ENCODE measurements around the gene PSG7. TPM values are rescaled to one million over a fixed set of nuclear protein-coding genes. Genes with fewer than 3 reads are reported as not detected.
"Not testable (repeated sequence)": the region's sequence is repeated elsewhere in the genome, so short reads cannot be mapped to it uniquely, and the experiment has no call there.

The PSG7 gene
- total RNA-seq: not detected

- H3K27me3 Mint-ChIP-seq (ENCODE audit: low read depth); intact Hi-C loops (cut with micrococcal nuclease); DNase-seq; CTCF ChIA-PET; H3K9me3 Mint-ChIP-seq; H3K4me3 Mint-ChIP-seq; H3K36me3 Mint-ChIP-seq (ENCODE audit: low read depth); H3K4me1 Mint-ChIP-seq (ENCODE audit: low read depth); H3K27ac Mint-ChIP-seq: not testable (repeated sequence)
Measured at GRCh38 chr19:42937107-42937506, at the start of gene PSG7. PSG7 (minus strand) TSS chr19:42937207; CDS start chr19:42937076, 131 bp downstream.

GRCh38 chr19:42985588-42985987 lies 48.6 kb upstream of the PSG7 start:
- H3K9me3 Mint-ChIP-seq: peaks cover 3% of the 10 kb centered on the region
- no peaks in the 10 kb centered on the region for H3K4me1 Mint-ChIP-seq (ENCODE audit: low read depth)
- intact Hi-C loops (cut with micrococcal nuclease): no loop called here
- DNase-seq: no peak
- CTCF ChIA-PET: no interaction called here
- no peaks in the 10 kb centered on the region for H3K36me3 Mint-ChIP-seq (ENCODE audit: low read depth)
- H3K4me3 Mint-ChIP-seq: no peak overlapping the region
- no peak overlapping the region for H3K27ac Mint-ChIP-seq
- H3K27me3 Mint-ChIP-seq (ENCODE audit: low read depth): peaks cover 17% of the 10 kb centered on the region

GRCh38 chr19:42982111-42982510 lies 45.1 kb upstream of the PSG7 start:
- H3K27ac Mint-ChIP-seq; H3K4me3 Mint-ChIP-seq; H3K36me3 Mint-ChIP-seq (ENCODE audit: low read depth); CTCF ChIA-PET; H3K27me3 Mint-ChIP-seq (ENCODE audit: low read depth); intact Hi-C loops (cut with micrococcal nuclease); DNase-seq; H3K9me3 Mint-ChIP-seq; H3K4me1 Mint-ChIP-seq (ENCODE audit: low read depth): not testable (repeated sequence)

- H3K9me3 Mint-ChIP-seq; H3K27me3 Mint-ChIP-seq (ENCODE audit: low read depth); H3K27ac Mint-ChIP-seq; DNase-seq; intact Hi-C loops (cut with micrococcal nuclease); H3K4me3 Mint-ChIP-seq; H3K4me1 Mint-ChIP-seq (ENCODE audit: low read depth); H3K36me3 Mint-ChIP-seq (ENCODE audit: low read depth); CTCF ChIA-PET: not testable (repeated sequence)
Measured at GRCh38 chr19:42971451-42971850, 34.4 kb upstream of the PSG7 start.

GRCh38 chr19:42965176-42965575 lies 28.2 kb upstream of the PSG7 start:
- no peaks in the 10 kb centered on the region for H3K36me3 Mint-ChIP-seq (ENCODE audit: low read depth)
- no peak overlapping the region for H3K4me3 Mint-ChIP-seq
- CTCF ChIA-PET: no interaction called here
- DNase-seq: no peak
- intact Hi-C loops (cut with micrococcal nuclease): no loop called here
- H3K27me3 Mint-ChIP-seq (ENCODE audit: low read depth): peaks cover 3% of the 10 kb centered on the region
- H3K9me3 Mint-ChIP-seq: no peaks in the 10 kb centered on the region
- H3K27ac Mint-ChIP-seq: no peak overlapping the region
- H3K4me1 Mint-ChIP-seq (ENCODE audit: low read depth): no peaks in the 10 kb centered on the region

GRCh38 chr19:42961119-42961518 lies 24.1 kb upstream of the PSG7 start:
- CTCF ChIA-PET: no interaction called here
- H3K4me3 Mint-ChIP-seq: no peak overlapping the region
- H3K27ac Mint-ChIP-seq: no peak overlapping the region
- no peaks in the 10 kb centered on the region for H3K9me3 Mint-ChIP-seq
- no peaks in the 10 kb centered on the region for H3K36me3 Mint-ChIP-seq (ENCODE audit: low read depth)
- intact Hi-C loops (cut with micrococcal nuclease): no loop called here
- H3K4me1 Mint-ChIP-seq (ENCODE audit: low read depth): no peaks in the 10 kb centered on the region
- peaks cover 3% of the 10 kb centered on the region for H3K27me3 Mint-ChIP-seq (ENCODE audit: low read depth)
- no peak for DNase-seq

GRCh38 chr19:42952126-42952525 lies 15.1 kb upstream of the PSG7 start:
- H3K9me3 Mint-ChIP-seq; CTCF ChIA-PET; intact Hi-C loops (cut with micrococcal nuclease); DNase-seq; H3K27me3 Mint-ChIP-seq (ENCODE audit: low read depth); H3K4me1 Mint-ChIP-seq (ENCODE audit: low read depth); H3K4me3 Mint-ChIP-seq; H3K27ac Mint-ChIP-seq; H3K36me3 Mint-ChIP-seq (ENCODE audit: low read depth): not testable (repeated sequence)

- intact Hi-C loops (cut with micrococcal nuclease); H3K9me3 Mint-ChIP-seq; H3K4me3 Mint-ChIP-seq; H3K27me3 Mint-ChIP-seq (ENCODE audit: low read depth); H3K27ac Mint-ChIP-seq; CTCF ChIA-PET; H3K4me1 Mint-ChIP-seq (ENCODE audit: low read depth); H3K36me3 Mint-ChIP-seq (ENCODE audit: low read depth); DNase-seq: not testable (repeated sequence)
Measured at GRCh38 chr19:42951476-42951875, 14.5 kb upstream of the PSG7 start.

GRCh38 chr19:42942187-42942789 lies 5.3 kb upstream of the PSG7 start:
- Mint-ChIP-seq H3K9me3 (no peaks in the 10 kb centered on the region), H3K27me3 (ENCODE audit: low read depth) (peaks cover 9% of the 10 kb centered on the region)
- DNase-seq: no peak

GRCh38 chr19:42934726-42935125 lies 2.3 kb downstream of the PSG7 start:
- H3K27me3 Mint-ChIP-seq (ENCODE audit: low read depth); H3K4me3 Mint-ChIP-seq; H3K9me3 Mint-ChIP-seq; CTCF ChIA-PET; H3K4me1 Mint-ChIP-seq (ENCODE audit: low read depth); DNase-seq; H3K36me3 Mint-ChIP-seq (ENCODE audit: low read depth); intact Hi-C loops (cut with micrococcal nuclease); H3K27ac Mint-ChIP-seq: not testable (repeated sequence)

More at GRCh38 chr19:42942187-42942789, 5.3 kb upstream of the PSG7 start:
- no peaks in the 10 kb centered on the region for H3K36me3 Mint-ChIP-seq (ENCODE audit: low read depth)
- CTCF ChIA-PET: no interaction called here
- intact Hi-C loops (cut with micrococcal nuclease): no loop called here
- no peak overlapping the region for H3K4me3 Mint-ChIP-seq
- H3K4me1 Mint-ChIP-seq (ENCODE audit: low read depth): no peaks in the 10 kb centered on the region
- no peak overlapping the region for H3K27ac Mint-ChIP-seq

- H3K4me1 Mint-ChIP-seq (ENCODE audit: low read depth); H3K27ac Mint-ChIP-seq; DNase-seq; H3K36me3 Mint-ChIP-seq (ENCODE audit: low read depth); H3K27me3 Mint-ChIP-seq (ENCODE audit: low read depth); H3K9me3 Mint-ChIP-seq; H3K4me3 Mint-ChIP-seq; intact Hi-C loops (cut with micrococcal nuclease): not testable (repeated sequence)
- CTCF ChIA-PET: interaction anchor here (0.6 kb wide), 1 partner anchor 121 kb away, joined by 3 read pairs; no protein-coding TSS in a partner anchor
Measured at GRCh38 chr19:42934183-42934582, 2.8 kb downstream of the PSG7 start.

GRCh38 chr19:42933412-42933811 lies 3.6 kb downstream of the PSG7 start:
- H3K4me3 Mint-ChIP-seq; DNase-seq; H3K27ac Mint-ChIP-seq; CTCF ChIA-PET; H3K36me3 Mint-ChIP-seq (ENCODE audit: low read depth); intact Hi-C loops (cut with micrococcal nuclease); H3K27me3 Mint-ChIP-seq (ENCODE audit: low read depth); H3K4me1 Mint-ChIP-seq (ENCODE audit: low read depth); H3K9me3 Mint-ChIP-seq: not testable (repeated sequence)

- H3K36me3 Mint-ChIP-seq (ENCODE audit: low read depth); H3K27ac Mint-ChIP-seq; H3K4me1 Mint-ChIP-seq (ENCODE audit: low read depth); H3K27me3 Mint-ChIP-seq (ENCODE audit: low read depth); H3K4me3 Mint-ChIP-seq; DNase-seq; CTCF ChIA-PET; intact Hi-C loops (cut with micrococcal nuclease); H3K9me3 Mint-ChIP-seq: not testable (repeated sequence)
Measured at GRCh38 chr19:42932485-42933101, 4.4 kb downstream of the PSG7 start.

Data from activated naive CD4-positive, alpha-beta T cell treated with anti-CD3 and anti-CD28 coated beads for 36 hours (primary cell).